Measurements from ENCODE around the gene ADCY4. TPM values are rescaled to one million over a fixed set of nuclear protein-coding genes. Genes with fewer than 3 reads are reported as not detected.

ADCY4 gene
- total RNA-seq, 1 donor: 1.2 TPM

GRCh38 chr14:24325963-24326362, 8.9 kb downstream of the ADCY4 start:
- TF ChIP-seq CTCF (IDR thresholded peaks at IDR 0.05; ENCODE audit: insufficient read depth, low read length): no peak
- DNase-seq (ENCODE audit: low read depth): no peak
- H3K4me3 ChIP-seq (ENCODE audit: low read depth, low read length): no peak overlapping the region

- no peak overlapping the region for H3K4me3 ChIP-seq (ENCODE audit: low read depth, low read length)
- TF ChIP-seq CTCF (IDR thresholded peaks at IDR 0.05; ENCODE audit: insufficient read depth, low read length): no peak
- no peak for DNase-seq (ENCODE audit: low read depth)
These were observed 9.8 kb downstream of the ADCY4 start for GRCh38 chr14:24325041-24325530.

GRCh38 chr14:24324024-24324423, 10.8 kb downstream of the ADCY4 start:
- DNase-seq (ENCODE audit: low read depth): no peak
- no peak for TF ChIP-seq CTCF (IDR thresholded peaks at IDR 0.05; ENCODE audit: insufficient read depth, low read length)

GRCh38 chr14:24323341-24323740, 11.5 kb downstream of the ADCY4 start:
- H3K4me3 ChIP-seq (ENCODE audit: low read depth, low read length): no peak overlapping the region
- no peak for TF ChIP-seq CTCF (IDR thresholded peaks at IDR 0.05; ENCODE audit: insufficient read depth, low read length)
- no peak for DNase-seq (ENCODE audit: low read depth)

More at GRCh38 chr14:24324024-24324423, 10.8 kb downstream of the ADCY4 start:
- H3K4me3 ChIP-seq (ENCODE audit: low read depth, low read length): no peak overlapping the region

GRCh38 chr14:24322672-24323071, 12.2 kb downstream of the ADCY4 start:
- no peak overlapping the region for H3K4me3 ChIP-seq (ENCODE audit: low read depth, low read length)
- DNase-seq (ENCODE audit: low read depth): no peak
- no peak for TF ChIP-seq CTCF (IDR thresholded peaks at IDR 0.05; ENCODE audit: insufficient read depth, low read length)

GRCh38 chr14:24321212-24321975, 13.5 kb downstream of the ADCY4 start:
- H3K4me3 ChIP-seq (ENCODE audit: low read depth, low read length): no peak overlapping the region
- TF ChIP-seq CTCF (IDR thresholded peaks at IDR 0.05; ENCODE audit: insufficient read depth, low read length): no peak
- no peak for DNase-seq (ENCODE audit: low read depth)
